ENCODE results near the gene RPL32. TPM values are rescaled to one million over a fixed set of nuclear protein-coding genes. Genes with fewer than 3 reads are reported as not detected.

RPL32 gene
- total and polyA plus RNA-seq, 9 of the 15 experiments (the other 6 are each of a cell fraction or from before 2014, with no cell fraction given) = 2,738 to 6,200 (median 4,286) TPM

DNA sequence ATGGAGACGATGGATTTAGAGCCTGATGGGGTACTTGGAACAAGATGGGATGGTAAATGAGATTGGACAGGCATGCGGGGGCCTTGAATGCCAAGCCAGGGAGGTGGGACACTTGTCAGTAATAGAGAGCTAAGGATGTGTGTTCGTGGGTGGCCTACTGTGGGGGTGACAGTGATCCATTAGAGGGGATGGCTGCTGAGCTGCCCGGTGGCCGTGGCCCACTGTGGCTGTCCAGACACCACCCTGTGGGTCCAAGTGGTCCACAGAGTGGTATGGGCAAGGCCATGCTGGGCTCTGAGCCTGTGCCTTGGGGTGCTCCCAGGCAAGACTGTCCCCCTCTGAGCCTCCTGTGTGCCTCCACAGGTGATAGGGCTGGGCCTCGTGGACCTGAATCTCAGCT lies 27.4 kb downstream of the RPL32 start (continued):
- TF ChIP-seq, protein P1, sequence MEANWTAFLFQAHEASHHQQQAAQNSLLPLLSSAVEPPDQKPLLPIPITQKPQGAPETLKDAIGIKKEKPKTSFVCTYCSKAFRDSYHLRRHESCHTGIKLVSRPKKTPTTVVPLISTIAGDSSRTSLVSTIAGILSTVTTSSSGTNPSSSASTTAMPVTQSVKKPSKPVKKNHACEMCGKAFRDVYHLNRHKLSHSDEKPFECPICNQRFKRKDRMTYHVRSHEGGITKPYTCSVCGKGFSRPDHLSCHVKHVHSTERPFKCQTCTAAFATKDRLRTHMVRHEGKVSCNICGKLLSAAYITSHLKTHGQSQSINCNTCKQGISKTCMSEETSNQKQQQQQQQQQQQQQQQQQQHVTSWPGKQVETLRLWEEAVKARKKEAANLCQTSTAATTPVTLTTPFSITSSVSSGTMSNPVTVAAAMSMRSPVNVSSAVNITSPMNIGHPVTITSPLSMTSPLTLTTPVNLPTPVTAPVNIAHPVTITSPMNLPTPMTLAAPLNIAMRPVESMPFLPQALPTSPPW (CRISPR knock-in tag; IDR thresholded peaks at IDR 0.05) = no peak
- TF ChIP-seq NCOA1 (IDR thresholded peaks at IDR 0.05; ENCODE audit: low read depth) (no peak), GABPB1 (CRISPR knock-in tag; IDR thresholded peaks at IDR 0.05) (no peak), EWSR1 (IDR thresholded peaks at IDR 0.05; ENCODE audit: borderline replicate concordance, low read depth, partially characterized antibody) (no peak), PPARD (CRISPR knock-in tag; IDR thresholded peaks at IDR 0.05) (no peak)
- TF ChIP-seq, protein P2, sequence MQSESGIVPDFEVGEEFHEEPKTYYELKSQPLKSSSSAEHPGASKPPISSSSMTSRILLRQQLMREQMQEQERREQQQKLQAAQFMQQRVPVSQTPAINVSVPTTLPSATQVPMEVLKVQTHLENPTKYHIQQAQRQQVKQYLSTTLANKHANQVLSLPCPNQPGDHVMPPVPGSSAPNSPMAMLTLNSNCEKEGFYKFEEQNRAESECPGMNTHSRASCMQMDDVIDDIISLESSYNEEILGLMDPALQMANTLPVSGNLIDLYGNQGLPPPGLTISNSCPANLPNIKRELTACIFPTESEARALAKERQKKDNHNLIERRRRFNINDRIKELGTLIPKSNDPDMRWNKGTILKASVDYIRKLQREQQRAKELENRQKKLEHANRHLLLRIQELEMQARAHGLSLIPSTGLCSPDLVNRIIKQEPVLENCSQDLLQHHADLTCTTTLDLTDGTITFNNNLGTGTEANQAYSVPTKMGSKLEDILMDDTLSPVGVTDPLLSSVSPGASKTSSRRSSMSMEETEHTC (IDR thresholded peaks at IDR 0.05) = no peak

DNA sequence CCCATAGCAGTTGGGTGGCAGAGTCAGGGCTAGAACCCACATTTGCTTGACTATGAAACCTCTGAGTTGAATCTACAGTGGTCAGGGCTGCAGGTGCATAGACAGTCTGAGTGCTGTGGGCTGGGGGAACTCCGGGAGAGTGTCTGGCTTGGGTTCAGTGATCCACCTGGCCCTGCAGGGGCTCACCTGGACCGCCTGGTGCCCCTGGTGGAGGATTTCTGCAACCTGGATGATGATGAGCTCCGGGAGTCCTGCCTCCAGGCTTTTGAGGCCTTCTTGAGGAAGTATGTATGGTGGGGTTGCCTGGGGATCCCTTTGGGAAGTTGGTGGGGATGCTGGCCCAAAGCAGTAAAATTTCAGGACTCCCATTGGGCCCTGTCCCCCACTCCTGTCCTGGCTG lies 28.6 kb downstream of the RPL32 start:
- no TSS peak for BruUV-seq (replicated peaks)
- TF ChIP-seq RCOR1 (IDR thresholded peaks at IDR 0.05; ENCODE audit: borderline replicate concordance in 1 of 2, low read depth in 2 of 2, low read length in 2 of 2) (no peak), ETV1 (tag; conservative IDR thresholded peaks at IDR 0.05; ENCODE audit: low read depth) (no peak)
- no peaks in the 10 kb centered on the region; the same call in 1 of the 2 replicates for H4K20me1 ChIP-seq (replicated peaks; ENCODE audit: control insufficient read depth, insufficient read depth, low read length)
- in situ Hi-C loops (cut with MboI) = no loop called here
- DNase-seq (ENCODE audit: extremely low read depth in 1 of 4, low spot score in 3 of 4) (no peak), FAIRE-seq (no peak), ATAC-seq (no peak)
- 73% methylated on average over 3 of the region's 3 CpGs for WGBS (ENCODE audit: insufficient coverage, low coverage, missing lambda C conversion rate)
- peaks cover 50% of the 10 kb centered on the region; the same call in 2 of the 3 replicates for H3K36me3 ChIP-seq (ENCODE audit: control insufficient read depth, insufficient read depth, low read length)
- no peaks in the 10 kb centered on the region for H3K27me3 ChIP-seq (ENCODE audit: control insufficient read depth in 2 of 2, insufficient read depth in 2 of 2, low read length in 2 of 2)
- ChIA-PET CTCF (ENCODE audit: low intra/inter-chr PET ratio) (no interaction called here), POLR2A (interaction anchor here (0.5 to 7.5 kb wide), 4 partner anchors 10 to 29 kb away, joined by 3 to 108 read pairs (median 5); partner anchors contain the start of genes CAND2 and RPL32)
- H3K4me1 ChIP-seq (replicated peaks in 1 of 2; ENCODE audit: control insufficient read depth in 2 of 2, insufficient read depth in 2 of 2, low read length in 2 of 2) = peaks cover 9 to 36% of the 10 kb centered on the region in 2 experiments; a peak in 4 of 5 replicates
- no peak overlapping the region for H3K27ac ChIP-seq (ENCODE audit: extremely low read depth, low read depth, low read length)
- H3K4me2 ChIP-seq (ENCODE audit: insufficient read depth, low read length) = no peak overlapping the region
- H3K4me3 ChIP-seq = no peak overlapping the region
- H2AFZ ChIP-seq (ENCODE audit: low read depth, low read length) = no peak overlapping the region
- no peak overlapping the region for H3K9ac ChIP-seq (ENCODE audit: insufficient read depth in 1 of 2, low read depth in 2 of 2, low read length in 2 of 2)
- H3K9me3 ChIP-seq (replicated peaks; ENCODE audit: control insufficient read depth, insufficient read depth, low read depth, low read length) = no peaks in the 10 kb centered on the region
- intact Hi-C loops (cut with micrococcal nuclease) = no loop called here
- H3K9me1 ChIP-seq (ENCODE audit: control insufficient read depth, insufficient read depth, low read length) = no peaks in the 10 kb centered on the region
- H3K79me2 ChIP-seq (ENCODE audit: control insufficient read depth, insufficient read depth, low read length) = no peaks in the 10 kb centered on the region
